NCI-H82 treated with DMSO at 0.1 percent for 48 hours (cell line): Measurements from ENCODE around the gene LYPD1.

Experiments
- DNase-seq: peaks from one replicate; lab custom pipeline; 2025; ENCODE audit not compliant: unreplicated experiment; lab: John Stamatoyannopoulos, UW

Gene LYPD1

DNA sequence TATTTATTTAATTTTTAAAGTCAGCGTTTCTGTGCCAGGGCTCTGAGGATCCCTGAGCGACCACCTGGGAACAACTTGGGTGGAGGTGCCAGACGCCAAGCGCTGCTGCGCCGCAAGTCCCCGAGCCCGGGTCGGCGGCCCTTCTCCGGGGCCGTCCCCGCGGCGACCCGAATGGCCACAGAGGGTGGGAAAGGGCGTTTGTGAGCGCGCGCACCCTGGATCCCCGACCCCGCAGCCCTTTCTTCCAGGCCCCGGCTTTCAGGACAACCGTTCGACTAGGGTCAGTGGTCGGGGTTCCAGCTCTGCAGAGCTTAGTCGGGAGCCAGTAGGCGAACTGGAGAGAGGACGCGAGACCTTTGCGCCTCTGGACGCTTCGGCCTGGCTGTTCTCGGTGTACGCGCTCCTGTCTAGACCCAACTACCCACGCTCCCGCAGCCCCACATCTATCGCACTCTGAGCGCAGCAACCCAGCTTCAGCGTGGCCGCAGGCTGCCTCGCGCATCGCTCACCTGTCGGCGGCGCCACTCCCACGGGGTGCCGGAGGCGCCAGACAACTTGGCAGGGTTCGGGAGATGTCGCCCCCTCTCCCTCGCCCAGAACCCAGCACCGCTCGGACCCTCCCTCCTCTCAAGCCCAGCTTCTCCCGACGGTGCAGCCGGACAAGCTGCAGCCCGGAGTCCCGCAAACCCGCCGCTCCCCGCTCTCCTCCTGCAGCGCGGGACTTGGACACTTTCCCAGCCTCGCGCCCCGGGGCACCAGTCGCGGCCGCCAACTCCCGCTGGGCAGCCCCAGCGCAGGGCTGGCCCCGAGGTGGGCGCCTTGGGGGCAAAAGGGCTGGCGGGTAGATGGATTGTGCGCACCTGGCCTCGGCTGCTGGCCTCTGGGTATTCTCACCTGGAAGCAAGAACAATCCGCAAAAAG lies 758 bp downstream of the LYPD1 start:
- DNase-seq = no peak

DNA sequence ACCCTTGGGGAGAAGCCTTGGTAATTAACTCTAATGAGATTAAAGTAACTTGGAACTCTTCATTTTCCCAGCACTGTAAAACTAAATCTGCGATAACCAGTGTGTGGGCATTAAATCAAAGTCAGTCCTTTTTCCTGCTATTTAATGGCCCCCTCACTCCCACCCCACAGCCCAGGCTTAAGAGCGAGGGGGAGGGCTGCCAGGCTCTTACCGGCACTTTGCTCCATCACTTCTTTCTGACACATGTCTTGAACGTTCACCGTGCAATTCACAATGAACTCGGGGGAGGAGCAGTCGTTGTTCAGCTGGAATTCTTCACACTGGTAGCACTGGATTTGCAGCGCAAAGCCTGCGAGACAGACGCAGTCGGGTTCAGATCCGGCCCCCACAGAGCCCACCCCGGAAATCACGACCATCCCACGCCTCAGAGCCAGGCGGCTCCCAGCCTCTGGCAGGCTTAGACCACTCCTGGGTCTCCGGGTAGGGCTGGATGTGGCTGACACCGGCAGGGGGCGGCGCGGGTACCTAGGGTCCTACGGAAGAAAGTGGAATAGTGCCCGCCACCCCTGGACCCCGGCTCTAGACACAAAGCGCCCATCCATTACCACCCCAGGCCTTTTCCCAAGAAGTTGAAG lies 1.7 kb downstream of the LYPD1 start:
- peak; percentile 24 for DNase-seq

DNA sequence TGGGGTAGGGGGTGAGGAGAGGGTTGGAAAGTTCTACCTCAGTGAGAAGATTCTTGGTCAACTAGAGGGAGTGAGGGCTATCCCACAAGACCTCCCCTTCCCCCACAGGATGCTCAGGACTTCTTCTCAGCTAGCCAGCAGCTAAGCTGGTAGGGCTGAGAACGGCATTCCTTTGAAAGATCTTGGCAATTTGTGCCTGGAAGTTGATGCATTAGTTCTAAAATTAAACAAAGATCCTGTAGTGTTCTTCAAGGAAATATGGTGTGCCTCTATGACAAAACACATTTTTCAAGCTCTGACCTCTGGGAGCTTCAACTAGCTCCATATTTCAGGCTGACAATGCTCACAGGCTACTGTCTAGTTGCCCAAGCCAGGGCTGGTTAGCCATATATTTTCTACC lies 2.3 kb downstream of the LYPD1 start:
- no peak for DNase-seq

DNA sequence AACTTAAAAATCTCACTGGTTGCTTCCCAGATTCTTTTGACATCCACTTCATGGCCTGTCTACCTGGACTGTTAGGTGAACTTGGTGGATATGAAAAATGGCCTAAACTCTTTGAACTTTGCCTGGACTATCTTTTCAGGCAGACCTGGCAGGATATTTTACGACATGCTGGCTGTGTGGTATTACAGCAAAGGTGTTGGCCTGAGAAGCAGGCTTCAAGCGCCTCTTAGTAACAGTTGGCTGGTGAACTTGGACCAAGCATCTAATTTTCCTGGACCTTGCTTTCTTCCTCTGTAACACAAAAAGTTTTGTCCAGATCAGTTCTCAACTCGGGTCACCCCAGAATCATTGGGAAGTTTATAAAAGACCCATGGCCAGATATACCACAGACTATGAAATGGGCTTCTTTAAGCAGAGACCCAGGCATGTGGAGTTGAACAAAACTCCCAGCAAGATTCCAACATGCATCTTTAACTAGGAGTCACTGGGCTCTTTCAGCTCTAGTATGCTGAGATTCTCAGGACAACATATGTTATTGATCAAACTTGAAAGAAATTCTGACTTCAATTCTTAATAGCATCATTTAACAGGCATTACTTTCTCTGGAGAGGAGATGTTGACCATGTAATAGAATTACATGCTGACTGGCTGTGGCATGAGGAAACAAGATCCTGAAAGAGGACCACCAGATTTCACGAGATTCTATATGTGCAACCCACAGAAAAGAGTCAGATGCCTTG lies 4.4 kb downstream of the LYPD1 start:
- DNase-seq = no peak

DNA sequence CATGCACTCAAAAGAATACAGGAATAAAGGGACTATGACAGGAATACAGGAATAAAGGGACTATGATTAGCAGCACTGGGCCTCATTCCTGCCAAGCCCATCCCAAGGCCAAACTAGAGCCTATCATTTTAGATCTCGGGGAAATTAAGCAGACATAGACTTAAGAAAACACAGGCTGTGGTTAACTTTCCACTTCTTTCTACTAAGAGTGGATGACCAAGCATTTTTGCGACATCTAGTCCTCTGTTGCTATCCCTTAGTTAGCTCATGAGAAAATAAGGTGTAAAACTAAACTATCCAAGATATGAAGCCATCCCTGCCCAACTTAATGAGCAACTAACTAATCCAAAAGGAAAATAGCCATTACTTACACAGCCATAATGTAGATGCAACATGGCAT lies 5.9 kb downstream of the LYPD1 start:
- no peak for DNase-seq

DNA sequence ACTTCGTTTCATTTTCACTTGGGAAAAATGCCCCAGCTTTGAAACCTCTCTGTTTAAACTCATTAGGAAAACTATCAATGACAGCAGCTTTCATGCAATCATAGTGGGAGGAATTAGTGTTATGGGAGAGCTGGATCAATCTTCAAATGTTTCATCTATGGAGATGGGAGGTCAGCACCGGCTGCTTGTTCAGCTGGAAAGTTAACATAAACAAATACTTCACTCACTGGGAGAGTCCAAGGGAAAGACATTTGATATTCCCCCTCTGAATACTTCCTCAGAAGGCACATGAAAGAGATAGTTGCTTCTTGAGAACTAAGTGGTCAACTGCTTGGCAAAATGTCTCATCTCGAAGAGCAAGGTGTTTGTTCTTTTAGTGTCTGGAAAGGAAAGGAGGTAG lies 7.3 kb downstream of the LYPD1 start:
- no peak for DNase-seq

DNA sequence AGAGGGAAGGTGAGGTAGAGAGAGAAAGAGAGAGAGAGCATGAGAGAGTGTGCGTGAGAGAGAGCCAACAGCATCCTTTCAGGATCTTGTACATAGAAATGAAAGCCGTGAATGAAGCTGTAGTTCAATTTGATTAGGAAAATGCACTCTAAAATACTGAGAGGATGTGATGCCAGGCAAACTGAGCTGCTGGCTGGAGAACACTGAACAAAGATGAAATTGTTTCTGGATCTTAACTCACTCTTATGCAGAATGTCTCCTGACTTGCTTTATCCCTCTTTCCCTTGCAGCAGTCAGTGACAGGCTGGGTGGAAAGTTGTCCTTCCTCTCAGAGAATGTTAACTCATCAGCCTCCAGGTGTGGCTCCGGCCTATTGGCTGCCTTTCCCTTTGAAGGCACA lies 10.7 kb downstream of the LYPD1 start:
- DNase-seq = no peak

DNA sequence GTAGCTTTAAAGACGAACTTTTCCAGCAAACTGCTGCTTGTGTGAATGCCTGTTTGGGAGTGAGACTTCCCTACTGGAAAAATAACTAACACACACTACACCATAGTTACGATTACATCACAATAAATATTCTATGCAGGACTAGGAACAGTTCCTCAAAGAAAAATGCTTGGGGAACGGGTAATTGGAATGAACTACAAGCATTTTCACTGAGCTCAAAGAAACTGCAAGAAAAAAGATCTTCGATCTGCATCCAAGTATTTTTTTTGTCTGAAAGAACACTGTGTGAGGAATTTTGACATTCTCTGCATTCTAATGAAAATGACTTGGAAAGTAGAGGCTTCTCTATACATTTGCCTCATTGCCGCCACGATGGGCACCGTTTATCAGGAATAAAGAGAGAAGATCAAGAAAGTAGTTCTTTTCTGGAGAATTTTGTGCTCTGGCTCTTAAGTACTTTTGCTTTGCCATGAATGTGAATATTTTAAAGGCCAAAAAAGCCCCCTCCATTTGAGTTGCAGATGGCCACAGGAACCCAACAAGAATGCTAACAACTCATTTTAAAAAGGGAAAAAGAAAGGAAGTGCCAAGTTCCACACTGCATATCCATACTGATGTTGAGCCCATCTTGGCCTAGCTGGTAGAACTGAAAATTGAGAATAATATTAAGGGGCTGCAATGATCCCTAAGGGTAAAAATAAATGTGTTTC lies 13.6 kb downstream of the LYPD1 start:
- DNase-seq = no peak

DNA sequence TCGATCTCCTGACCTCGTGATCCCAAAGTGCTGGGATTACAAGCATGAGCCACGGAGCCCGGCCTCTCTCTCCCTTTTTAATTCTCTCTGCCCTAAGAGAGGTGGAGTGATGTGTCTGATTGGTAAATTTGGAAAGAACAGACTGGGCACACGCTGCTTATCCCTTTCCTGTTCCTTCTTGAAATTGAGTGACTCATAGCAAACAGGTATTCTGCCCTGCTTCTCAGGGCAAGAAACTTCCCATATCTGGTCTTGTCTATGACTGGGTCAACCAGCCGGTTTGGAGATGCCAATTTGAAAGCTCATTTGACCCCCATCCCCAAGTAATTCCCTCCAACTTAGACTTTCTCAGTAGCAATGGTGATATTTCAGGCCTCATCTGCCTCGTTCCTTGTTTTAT lies 15.0 kb downstream of the LYPD1 start:
- no peak for DNase-seq

DNA sequence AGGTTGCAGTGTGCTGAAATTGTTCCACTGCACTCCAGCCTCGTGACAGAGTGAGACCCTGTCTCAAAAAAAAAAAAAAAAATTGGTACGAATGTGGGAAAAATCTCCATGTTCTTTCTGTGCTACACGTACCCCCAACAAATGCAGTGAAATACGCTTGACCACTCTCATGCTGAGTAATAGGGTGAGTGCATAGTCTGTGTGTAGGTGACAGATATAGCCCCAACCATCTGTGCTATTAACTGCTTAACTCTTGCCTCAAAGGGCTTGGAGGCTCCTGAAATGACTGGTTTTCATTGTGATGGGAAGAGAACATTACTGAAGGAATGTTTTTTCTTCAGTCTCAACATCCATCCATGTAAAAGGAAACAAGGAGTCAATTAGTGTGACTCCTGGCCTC lies 15.7 kb downstream of the LYPD1 start:
- DNase-seq = peak; percentile 19

DNA sequence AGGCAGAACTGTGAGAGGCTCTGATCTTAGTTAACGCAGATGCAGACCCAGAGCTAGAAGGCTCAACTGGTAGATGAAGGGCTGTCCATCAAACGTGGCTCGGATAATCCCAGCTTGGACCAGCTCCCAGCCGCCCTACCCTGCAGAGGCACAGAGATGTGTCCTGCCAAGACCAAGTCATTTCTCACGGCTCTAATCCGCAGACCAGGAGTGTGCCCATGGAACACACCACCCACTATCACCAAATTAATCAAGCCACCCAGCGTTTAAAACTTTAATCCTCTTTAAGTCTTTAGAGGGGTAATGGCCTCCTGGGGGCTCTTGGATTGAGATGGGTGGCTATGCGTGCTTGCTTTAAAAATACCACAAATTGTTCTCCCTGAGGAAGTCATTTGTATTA lies 17.5 kb downstream of the LYPD1 start:
- peak; percentile 95 for DNase-seq

DNA sequence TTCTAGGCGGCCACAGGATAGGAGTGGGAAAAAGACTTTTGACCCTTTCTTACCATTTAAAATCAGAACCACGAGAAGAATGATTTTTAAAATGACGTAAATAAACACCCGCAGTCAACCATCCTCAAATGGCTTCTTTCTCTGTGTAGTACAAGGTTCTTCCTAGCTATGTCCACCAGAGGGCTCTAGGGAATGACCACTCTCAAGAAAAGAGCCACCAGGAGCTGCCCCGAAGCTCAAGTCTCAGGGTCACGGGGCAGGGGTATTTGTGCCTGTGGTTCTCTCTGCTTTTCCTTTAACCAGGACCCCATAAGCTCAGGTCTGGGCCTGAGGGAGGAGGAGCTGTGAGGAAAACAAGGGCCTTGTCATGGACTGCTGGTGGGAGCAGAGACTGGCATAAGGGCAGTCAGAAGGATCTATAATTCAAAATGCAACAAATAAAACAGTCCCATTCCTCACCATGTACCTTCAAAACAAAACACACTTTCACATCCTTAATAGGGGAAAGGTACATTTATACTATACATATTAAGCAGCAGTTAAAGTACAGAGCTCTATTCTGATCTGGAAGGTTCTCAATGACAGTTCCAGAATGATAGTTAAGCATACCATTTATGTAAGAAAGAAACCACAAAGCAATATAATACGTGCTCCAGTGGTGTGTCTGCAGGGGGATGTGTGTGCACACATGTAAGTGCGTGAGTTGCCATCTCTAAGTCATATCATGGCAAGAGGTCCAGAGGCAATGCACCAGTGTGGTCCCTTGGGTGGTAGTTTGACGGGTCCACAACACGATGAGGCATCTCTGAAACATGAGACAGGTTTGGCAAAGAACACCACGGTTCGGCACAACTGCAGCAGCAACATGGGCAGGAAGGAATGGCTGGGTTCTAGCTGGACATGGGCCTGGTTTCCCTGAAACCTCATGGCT lies 18.6 kb downstream of the LYPD1 start:
- no peak for DNase-seq

DNA sequence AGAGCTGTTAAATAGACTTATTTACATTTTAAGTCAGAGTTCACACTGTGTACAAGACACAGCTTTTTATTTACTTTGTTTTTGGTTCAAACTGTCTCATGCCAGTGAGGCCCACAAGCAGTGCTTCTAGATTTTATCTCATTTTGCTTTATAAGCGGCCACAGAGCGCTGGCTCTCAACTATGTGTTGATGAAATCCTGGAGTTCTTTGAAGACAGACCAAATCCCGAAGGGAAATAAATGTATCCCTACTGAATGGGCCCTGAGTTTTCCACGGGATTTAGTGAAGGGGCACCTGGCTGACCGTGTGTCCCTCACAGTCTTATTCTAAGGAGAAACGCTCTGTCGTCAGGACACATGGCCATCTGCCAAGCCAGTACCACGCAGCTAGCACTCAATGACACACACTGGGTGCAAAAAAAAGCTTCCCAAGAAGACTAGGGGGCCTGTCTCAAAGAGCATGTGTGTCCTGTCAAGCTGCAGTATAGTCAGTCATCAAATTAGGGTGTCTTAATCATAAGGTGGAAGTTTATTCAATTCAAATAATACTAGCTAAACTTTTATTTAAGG lies 23.4 kb downstream of the LYPD1 start:
- no peak for DNase-seq

DNA sequence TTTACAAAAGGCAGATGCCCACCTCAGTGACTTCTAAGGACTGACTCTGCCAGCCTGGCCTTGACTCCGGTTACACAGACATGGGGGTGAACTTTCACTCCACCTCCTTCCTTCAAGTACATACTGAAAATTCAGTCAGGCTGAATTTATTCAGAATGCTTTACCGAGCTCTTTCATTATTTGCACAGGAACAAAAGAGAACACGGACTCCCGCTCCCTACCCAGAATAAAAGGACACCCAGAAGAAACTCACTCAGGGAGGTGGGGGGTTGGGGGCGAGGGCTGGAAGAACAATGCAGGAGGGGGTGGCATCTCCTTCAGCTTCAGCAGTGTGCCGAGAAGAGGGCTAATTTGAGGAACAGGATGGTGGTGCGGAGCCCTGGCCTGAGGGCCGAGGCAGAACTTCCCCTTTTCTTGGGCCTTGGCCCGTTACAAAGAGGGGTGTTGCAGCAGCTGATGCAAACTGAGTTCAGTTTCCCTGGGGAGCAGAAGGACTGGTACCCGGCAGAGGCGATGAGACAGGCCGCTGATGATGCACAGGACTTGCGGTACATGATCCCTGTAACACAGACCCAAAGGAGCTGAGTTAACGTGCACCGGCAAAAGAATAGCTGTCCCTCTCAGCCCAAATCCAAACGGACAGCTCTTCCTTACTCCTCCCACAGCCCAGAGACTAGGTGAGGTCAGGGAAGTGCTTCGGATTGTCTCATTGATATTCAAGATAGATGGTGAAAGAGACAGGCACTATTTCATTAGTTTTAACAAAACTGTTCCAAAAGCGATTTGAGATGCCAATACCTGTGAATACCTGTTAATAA lies 24.1 kb downstream of the LYPD1 start:
- no peak for DNase-seq

DNA sequence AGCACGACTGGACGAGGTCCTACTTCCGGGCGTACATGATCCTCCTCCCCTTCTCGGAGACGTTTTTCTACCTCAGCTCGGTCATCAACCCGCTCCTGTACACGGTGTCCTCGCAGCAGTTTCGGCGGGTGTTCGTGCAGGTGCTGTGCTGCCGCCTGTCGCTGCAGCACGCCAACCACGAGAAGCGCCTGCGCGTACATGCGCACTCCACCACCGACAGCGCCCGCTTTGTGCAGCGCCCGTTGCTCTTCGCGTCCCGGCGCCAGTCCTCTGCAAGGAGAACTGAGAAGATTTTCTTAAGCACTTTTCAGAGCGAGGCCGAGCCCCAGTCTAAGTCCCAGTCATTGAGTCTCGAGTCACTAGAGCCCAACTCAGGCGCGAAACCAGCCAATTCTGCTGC lies 24.8 kb downstream of the LYPD1 start:
- DNase-seq = no peak

DNA sequence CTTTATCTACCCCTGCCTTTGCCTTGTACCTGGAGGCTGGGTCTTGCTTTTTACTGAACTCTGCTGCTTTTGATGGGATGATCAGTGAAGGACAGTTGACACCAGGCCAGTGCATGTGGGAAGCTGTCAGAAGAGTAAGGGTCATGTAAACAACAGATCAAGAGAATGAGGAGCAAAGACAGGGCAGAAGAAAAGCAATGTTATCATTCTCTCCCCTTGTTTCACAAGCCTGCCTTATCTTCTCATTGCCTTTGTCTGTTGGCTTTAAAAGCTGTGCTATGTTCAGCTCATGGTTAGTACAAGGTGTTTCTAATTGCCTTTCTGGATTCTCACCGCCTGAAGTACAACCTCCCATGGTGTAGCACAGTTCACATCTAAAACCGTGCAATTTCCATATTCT lies 27.6 kb downstream of the LYPD1 start:
- no peak for DNase-seq

DNA sequence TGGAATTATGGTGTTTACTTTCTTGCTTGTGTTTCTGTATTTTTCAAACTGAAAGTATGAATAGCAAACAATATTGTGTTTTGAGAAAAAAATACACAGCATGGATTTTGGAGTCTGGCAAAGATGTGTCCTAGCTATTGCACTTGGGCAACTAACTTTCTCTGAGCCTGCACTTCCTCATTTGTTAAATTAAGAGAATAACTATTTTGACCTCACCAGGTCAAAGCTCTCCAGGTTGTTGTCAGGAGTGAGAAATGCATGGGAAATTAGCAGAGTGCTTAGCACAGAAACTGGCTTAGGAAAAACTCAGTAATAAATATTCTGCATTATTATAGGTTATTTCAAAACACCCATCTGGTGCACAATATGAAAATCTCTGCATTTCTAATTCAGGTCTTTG lies 28.2 kb downstream of the LYPD1 start:
- no peak for DNase-seq

DNA sequence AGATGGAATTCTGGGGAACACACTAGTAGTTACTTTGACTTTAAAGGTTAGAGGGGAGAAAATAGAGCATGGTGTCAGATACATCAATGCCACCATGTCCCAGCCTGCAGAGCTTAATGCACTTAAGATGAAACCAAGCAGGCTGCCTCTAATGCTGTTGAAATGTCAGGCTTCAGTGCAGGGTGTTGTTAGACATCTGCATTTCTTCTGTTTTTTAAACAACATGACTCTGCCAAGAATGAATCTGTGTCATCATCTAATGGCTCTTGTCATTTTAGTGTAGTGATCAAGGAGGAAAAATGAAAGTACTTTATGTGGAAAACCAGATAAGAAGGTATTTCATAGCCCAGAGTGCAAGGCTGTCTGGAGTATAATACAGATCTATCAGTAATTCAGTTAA lies 29.9 kb downstream of the LYPD1 start:
- no peak for DNase-seq
